ENCODE data around the gene MDM2.

DNA sequence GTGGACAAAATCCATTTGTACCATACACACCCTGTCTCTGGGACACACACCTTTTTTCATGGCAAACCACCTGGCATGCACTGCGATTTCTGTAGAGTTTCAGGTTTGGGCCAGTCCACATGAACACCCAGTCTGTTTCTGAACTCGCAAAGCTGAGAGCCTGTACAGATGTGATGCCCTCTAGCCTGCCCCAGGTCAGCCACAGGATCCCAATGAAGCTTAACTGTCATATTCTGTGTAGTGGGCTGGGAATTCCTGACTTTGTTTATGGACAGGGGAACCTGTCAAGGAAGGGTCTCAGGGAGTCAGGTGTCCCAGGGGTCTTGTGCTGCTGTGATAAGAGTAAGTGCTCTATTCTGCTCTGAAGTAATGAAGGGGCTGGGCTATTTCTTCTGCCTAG is 85.2 kb downstream of the MDM2 start:
- TF ChIP-seq CHD4 (IDR thresholded peaks at IDR 0.05; ENCODE audit: borderline replicate concordance, low read length) (no peak), EP300 (IDR thresholded peaks at IDR 0.05; ENCODE audit: low read depth in 2 of 2, low read length in 2 of 2) (no peak), EP300 (CRISPR knock-in tag; IDR thresholded peaks at IDR 0.05; ENCODE audit: borderline replicate concordance) (no peak)

All from HepG2 (cell line).